Right ventricle myocardium inferior (tissue), 1 donor: ENCODE data around the gene DDX10. TPM values are rescaled to one million over a fixed set of nuclear protein-coding genes. Genes with fewer than 3 reads are reported as not detected.

Experiments used
- ATAC-seq: fragments of 200-7000 bp; cut with Tn5 transposase; one replicate; pipeline ENCODE4 v1.9.1; 2020; ENCODE audit warnings: mild to moderate bottlenecking, moderate library complexity
- DNase-seq: peaks from one replicate; pipeline ENCODE4 v3.0.0; 2021; ENCODE audit errors: missing footprints
- intact Hi-C: fragments of 100-400 bp; cut with DNase I; formaldehyde crosslinking; loops from one replicate; pipeline ENCODE4 v1.11.0; 2022
- total RNA-seq: library from RNA; stranded (reverse); fragmentation: NEBNext Ultra II Directional; extraction: Animal tissue kit (Norgen Biotek cat#: 25700); gene quantifications from one replicate; pipeline ENCODE4 v1.2.1, GENCODE V29; 2021
- donor health status: DM: no; HTN: yes; CAD: no; lungs with severe emphysema.

The DDX10 gene
- total RNA-seq, 1 donor from 2014 or later: 12.2 TPM

DNA sequence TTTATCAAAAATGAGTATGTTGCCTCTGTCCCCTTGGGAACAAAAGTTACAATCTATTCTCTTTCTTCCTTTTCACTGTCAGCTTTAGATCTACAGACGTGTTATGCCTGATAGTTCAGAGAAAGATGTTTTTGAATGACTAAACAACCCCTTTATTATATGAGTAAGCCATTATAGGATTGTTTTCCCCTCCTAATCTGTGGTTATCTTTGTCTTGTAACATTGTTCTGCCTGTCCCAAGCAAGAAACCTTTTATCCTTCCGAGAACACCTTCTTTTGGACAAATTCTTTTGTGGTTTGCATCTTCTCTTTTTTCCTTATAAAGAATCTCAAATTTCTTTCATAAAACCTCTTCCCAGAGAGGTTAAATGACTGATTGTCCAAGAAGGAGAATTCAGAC lies 208.4 kb downstream of the DDX10 start:
- DNase-seq: no peak
- intact Hi-C loops: loop anchor here (5.0 kb wide), 1 partner anchor 176 kb away; no protein-coding TSS in a partner anchor
- no peak for ATAC-seq

DNA sequence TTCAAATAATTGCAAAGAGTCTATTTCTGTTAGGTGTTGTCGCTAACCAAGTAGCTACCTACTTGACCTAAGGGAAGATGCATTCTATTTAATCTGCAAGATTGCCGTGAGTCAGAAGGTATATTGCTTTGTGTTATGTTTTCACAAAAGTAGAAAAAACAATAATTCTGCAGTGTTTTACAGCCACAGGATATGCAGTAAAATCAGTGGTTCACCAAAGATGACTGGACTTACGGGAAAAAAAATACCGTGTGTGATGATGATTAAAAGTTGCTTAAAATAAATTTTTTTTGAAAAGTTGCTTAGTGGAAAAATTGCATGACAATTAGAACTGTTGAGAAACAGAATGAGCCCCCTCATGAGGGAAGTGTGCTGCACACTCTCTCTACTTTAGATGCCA lies 209.1 kb downstream of the DDX10 start:
- intact Hi-C loops: loop anchor here (5.0 kb wide), 1 partner anchor 177 kb away; no protein-coding TSS in a partner anchor
- no peak for DNase-seq
- ATAC-seq: no peak

DNA sequence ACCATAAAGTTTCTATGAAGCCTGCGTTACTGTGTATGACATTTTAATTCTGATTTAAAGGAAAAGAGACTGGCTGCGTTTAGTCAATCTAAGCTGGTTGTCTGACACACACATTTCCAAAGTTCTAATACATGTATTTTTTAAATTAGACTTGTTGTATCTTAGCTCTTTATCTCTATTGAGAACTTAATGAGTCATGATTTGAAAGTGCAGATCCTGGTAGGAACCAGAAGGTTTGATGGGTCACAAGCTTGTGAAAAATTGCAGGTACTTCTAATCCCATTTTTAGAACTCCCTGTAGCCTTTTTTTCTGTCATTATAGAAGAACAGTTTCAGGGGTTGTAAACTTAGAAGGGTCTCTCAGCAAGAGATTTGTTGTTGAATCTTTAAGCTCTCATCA lies 210.3 kb downstream of the DDX10 start:
- ATAC-seq (no peak), DNase-seq (no peak)
- intact Hi-C loops: no loop called here

DNA sequence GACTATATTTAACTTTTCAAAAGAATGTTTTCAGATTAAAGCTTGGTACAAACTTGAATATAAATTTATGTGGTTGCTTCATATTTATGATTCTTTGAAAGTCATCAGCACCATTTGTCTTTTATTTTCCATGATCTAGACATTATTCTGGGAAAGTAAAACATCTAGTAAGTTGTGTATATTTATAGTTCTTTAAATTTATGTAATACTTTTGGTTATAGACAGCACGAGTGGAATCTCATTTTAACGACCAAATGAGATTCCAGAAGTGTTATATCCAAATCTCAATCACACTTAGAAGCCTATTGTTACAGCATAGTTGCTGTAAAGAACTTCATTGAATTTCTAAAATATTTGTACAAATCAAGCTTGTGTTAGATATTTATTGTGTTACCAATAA lies 212.3 kb downstream of the DDX10 start:
- intact Hi-C loops: no loop called here
- no peak for DNase-seq
- no peak for ATAC-seq

DNA sequence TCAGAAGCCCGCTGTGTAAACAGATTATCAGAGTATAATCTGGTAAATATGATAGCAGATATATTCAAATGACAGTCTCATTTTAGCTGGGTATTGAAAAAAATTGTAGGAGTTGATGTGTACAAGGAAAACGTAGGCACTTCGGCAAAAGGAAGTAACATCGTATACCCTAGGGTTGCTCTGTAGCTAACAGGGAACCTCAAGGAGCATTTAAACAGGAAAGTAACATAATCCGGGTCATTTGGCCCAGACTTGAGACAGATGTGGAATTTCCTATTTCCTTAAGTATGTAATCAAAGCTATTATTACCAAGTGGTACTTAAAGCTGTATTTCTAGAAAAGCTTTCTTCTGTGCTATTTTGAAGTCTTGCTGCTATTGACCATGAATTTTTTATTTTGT lies 215.6 kb downstream of the DDX10 start:
- DNase-seq: no peak
- ATAC-seq: no peak
- intact Hi-C loops: no loop called here

DNA sequence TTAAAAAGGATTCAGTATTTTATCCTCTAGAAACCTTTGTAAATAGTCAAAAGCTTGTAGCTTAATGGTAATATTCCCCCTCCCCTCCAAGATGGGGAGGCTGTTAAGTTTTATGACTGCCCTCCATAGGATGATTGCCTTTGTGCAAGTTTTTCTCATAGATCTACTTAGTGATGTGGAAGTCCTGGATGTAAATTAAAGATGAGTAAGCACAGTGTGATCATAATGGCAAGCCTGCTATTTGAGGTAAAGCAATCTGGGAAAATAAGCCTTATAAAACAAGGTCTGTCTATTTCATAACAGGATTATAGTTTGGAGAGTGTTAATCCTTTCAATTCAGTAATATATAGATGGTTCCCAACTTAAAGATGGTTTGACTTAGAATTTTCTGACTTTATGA lies 216.3 kb downstream of the DDX10 start:
- DNase-seq (no peak), ATAC-seq (no peak)
- intact Hi-C loops: no loop called here

DNA sequence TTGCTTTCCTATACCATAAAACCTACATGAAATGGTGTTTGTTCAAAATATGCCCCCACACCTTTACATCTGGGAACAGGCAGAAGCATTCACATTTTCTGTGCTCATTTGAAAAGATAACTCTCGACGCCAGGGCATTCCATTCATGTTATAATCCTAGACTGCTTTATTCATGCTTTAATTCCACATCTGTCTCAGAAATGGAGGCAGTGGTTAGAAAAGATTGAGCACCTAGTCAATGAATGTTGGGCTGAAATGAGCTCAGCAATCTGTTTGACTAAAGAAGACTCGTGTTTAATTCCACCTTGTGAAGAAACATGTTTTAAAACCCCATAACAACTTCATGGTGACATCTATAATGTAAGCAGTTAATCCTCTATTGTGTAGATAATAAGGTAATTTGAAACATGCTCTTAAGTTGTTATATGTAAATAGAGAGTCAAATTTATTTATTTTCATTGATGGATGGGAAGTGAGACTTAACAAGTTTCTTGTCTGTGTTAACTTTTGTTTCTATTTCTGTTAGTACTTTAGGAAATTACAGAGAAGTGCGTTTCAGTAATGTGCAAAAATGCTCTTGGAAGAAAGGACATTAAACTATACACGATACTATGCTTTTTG lies 217.5 kb downstream of the DDX10 start:
- intact Hi-C loops: no loop called here
- no peak for DNase-seq
- no peak for ATAC-seq

DNA sequence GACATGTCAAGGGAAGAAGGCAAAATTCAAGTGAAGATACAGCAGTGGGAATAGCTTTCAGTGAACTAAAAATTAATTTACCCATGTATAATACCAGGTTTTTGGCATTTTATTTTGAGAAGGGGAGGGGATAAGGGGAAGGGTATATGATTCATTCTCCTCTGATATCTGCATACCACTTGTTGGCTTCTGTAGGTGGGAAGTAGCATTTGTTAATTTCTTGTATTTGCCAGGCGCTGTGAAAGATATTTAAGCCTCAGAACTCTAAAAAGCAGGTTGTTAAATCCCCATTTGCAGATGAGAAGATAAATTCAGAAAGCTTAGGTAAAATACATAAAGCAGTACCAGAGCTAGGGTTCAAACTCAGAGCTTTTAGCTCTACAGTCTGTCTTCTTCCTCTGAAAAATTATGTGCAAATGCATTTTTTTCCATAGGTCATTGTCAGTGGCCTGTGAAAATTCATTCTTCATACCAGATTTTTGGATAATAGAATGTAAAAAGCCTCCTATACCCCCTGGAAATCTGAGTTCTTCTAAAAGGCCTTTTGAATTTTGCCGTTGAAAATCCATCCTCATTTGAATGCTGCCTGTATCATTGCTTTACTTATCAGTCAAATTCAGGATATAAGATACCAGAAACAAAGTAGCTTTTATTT lies 221.3 kb downstream of the DDX10 start:
- intact Hi-C loops: no loop called here
- ATAC-seq (no peak), DNase-seq (no peak)

DNA sequence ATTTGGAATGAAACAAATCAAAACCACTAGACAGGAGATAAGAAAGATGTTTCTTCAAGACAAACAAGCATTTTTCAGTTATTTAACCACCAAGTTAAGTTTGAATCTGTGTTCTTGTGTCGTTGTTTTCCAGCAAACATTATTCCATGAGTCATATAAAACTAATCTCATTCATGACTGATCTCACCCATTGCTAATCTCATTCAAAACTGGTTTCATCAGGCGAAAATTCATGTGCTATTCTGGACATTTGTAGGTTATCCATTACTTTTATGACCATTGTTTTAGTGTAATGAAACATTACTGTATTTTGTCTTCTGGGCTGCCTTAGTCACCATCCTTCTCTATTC lies 221.8 kb downstream of the DDX10 start:
- ATAC-seq: no peak
- intact Hi-C loops: no loop called here
- no peak for DNase-seq

DNA sequence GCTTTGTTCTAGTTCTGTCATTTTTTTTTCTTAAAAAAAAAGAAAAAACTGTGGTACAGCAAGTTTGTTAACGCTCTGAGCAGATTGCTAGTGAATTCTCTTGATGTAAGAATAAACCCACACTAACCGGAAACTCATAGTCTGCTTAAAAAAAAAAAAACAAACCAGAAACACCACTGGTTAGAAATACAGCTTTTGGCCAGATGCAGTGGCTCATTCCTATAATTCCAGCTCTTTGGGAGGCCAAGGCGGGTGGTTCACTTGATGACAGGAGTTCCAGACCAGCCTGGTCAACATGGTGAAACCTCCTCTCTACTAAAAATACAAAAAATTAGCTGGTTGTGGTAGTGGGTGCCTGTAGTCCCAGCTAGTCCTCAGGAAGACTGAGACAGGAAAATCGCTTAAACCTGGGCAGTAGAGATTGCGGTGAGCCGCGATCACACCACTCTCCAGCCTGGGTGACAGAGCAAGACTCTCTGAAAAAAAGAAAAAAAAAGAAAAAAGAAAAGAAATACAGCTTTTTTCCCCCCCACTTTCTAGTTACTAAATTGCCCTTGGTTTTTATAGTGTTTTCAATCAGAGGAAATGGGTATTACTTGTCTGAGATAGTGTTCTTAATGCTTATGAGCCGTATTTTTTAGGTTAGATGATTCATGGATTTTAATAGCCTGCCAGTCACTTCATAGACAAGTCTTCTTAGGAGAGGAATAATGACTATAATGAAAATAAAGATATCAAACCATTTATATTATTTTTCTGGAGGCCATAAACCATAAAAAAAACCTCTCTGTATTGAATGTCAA lies 222.8 kb downstream of the DDX10 start:
- intact Hi-C loops: no loop called here
- DNase-seq: peak; percentile 39
- ATAC-seq: no peak

DNA sequence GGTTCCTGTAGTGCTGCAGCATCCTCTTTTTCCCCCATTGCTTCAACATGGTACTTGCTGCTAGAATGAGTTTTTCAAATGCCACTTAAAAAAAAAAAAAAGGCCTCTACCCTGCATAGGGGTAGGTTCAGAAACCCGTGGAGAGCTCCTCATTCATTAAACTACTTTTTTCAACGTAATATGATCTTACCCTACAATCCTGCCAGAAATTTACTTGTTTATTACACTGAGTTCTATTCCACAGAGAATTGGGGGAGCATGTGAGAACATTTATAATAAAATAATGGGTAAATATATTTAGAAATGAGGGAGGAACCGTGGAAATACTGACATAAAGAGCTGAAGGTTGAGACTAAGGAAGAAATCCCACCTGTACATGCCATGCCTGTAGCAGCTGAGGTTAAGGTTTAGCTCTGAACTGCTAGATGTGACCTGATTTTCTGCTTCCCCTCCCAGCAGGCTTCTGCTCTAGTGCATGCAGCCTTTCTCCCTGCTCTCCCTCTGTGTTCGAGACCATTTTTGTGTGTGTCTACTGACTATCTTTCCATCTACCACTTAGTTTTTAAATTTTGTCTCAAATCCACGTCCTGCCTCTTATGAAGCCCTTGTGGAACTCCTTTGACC lies 225.7 kb downstream of the DDX10 start:
- ATAC-seq (no peak), DNase-seq (no peak)
- intact Hi-C loops: no loop called here

DNA sequence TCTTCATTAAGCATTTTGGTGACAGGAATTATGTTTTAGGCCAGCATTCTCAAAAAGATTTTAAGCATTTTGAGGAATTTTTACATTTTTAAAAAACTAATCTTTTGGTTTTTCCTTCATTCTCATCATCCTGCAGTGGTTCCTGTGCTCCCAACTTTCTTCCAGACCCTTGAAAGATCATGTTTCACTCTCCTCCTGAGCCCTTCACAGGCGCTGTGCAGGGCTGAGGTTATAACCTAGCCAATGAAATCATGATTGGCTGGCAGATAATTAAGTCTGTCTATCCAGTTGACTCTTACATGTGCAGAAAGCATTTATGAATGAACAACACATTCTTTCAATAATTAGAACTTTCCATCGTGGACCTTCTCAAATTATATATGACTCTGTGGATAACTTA lies 226.3 kb downstream of the DDX10 start:
- intact Hi-C loops: no loop called here
- DNase-seq (no peak), ATAC-seq (no peak)

DNA sequence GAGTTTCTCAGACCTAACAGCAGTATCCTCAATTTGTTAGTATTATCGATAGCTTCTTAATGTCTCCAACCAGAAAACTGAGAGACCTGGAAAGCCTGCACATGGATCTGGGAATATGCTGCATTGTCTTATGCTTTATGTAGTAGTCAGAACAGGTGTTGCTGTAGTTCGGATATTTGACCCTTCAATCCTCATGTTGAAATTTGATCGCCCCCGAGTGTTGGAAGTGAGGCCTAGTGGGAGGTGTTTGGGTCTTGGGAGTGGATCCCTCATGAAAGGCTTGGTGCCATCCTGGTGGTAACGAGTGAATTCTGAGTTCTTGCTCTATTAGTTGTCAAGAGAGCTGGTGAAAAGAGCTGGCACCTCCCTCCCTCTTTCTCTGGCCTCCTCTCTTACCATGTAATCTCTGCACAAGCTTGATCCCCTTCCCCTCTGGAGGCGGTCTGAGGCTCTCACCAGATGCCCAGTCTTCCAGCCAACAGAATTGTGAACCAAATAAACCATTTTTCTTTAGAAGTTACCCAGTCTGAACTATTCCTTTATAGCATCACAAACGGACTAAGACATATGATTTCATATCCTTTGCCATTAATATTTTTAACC lies 227.1 kb downstream of the DDX10 start:
- intact Hi-C loops: no loop called here
- ATAC-seq (no peak), DNase-seq (no peak)

DNA sequence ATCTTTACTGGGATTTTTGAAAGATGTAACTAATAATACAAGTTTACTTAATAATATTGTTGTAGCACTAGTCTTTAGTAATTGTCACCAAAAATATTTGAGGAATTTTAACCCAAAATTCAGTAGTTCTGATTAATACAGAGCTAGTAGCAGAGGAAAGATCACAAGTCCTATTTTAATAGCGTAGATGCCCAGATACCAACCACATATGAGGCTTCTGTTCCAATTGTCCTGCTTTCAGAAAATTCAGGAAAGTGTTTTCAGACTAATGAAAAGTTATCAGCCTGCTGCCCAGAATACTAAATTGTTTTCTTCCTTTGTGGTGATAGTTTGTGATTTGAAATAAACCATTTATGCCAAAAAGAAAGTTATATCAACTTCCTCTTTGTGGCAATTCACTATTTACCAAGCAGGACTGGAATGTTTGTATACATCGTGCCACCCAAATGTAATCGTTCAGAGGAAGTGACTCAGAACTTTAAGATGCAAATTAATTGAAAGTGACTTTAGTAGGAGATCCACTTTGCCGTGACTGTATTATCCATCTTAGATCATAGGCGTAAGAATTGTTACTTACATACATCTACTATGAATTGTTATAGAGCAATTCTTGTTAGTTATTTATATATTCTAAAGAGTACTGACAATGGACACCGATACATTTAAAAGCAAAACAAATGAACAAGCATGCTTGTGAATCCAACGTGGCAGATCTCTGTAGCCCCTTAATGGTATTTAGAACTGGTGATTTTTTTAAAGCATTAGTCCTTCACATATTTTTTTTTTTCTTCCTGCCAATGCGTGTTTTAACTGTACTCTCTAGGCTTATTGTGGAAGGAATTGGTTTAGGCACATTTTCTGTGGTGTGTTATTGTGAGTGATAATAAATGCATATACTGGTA lies 231.0 kb downstream of the DDX10 start:
- DNase-seq: no peak
- intact Hi-C loops: no loop called here
- no peak for ATAC-seq

DNA sequence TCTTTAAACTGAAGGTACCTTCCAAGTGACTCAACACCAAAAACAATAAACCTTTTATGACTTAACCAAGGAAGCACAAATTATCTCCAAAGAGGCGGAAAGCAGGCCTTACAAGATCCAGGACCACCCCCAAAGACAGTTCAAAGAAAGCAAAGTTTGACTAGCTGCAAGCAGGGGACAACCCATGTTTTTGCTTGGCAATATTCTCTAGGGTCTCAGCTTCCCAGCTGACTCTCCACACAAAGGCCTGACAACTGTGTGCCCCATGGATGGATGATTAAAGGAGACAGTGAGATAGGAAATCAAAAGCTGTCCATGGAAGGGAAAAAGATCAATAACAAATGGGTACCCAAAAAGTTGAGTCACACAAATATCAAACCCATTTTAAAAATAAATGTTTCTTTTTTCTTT lies 232.2 kb downstream of the DDX10 start:
- no peak for ATAC-seq
- intact Hi-C loops: no loop called here

DNA sequence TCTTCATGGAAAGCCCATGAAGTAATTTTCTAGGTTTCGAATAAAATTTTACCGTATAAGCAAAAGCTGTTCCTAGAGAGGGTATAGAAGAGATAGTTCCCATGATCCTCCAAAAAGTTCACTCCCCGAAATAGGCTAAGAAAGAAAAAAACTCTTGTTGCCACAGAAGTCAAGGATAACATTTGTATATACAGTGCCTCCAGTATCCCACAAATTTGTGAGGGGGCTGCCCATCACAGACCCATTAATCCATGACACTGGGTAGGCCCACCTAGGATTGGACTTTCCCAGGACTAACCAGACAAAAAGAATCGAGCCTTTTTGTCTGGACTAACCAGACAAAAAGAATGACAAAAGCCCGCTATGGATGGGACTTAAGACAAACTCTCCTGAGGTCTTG lies 233.0 kb downstream of the DDX10 start:
- ATAC-seq (no peak), DNase-seq (no peak)
- intact Hi-C loops: no loop called here

More for the DNA sequence above, 232.2 kb downstream of the DDX10 start:
- no peak for DNase-seq

DNA sequence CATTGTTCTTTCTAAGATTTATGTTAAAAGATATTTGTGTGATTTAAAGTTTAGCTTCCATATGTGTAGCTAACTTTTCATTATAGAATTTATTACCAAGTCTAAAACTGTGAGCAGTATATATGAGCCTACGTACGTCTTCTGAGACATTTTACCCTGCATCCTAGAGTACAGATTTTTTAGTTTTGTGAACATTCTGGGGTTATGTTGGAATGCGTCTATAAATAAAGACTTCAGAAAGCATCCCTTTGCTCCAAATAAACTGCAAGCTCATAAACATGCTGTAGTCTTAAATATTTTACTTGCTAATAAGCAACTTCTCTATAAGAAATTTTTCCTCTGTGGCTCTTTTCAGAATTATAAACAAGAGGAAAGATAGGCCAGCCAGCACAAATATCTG lies 236.5 kb downstream of the DDX10 start:
- intact Hi-C loops: no loop called here
- ATAC-seq (no peak), DNase-seq (no peak)

DNA sequence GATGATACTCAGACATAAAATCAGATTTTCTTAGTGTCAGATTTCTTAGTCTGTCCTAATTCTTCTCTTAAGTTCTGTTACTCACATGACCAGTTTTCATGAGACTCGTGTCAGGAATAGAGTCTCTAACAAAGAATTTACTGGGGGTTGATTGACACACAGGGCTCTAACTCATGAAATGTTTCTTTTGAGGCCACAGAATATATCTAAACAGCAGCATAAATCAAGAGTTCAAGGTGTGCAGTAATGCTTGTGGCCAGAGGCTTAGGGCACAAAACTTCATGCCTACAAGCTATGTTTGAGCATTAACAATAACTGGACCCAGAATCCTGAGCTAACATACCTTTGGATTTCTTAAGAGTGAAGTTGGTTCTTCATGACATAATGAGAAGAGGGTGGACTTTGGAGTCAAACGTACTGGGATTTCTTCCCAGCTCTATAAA lies 237.2 kb downstream of the DDX10 start:
- ATAC-seq (no peak), DNase-seq (no peak)

More for the DNA sequence above, 237.2 kb downstream of the DDX10 start:
- intact Hi-C loops: no loop called here
